CD4-positive, alpha-beta T cell treated with Interleukin-12 subunit alpha and Interleukin-12 subunit beta, for 1 hour (primary cell): Measurements from ENCODE around the gene SLC22A5.
"Not testable (repeated sequence)": the region's sequence is repeated elsewhere in the genome, so short reads cannot be mapped to it uniquely, and the experiment has no call there.

Experiments
- DNase-seq: peaks from one replicate; pipeline ENCODE4 v3.0.0-alpha.2; 2020

SLC22A5 gene

DNA sequence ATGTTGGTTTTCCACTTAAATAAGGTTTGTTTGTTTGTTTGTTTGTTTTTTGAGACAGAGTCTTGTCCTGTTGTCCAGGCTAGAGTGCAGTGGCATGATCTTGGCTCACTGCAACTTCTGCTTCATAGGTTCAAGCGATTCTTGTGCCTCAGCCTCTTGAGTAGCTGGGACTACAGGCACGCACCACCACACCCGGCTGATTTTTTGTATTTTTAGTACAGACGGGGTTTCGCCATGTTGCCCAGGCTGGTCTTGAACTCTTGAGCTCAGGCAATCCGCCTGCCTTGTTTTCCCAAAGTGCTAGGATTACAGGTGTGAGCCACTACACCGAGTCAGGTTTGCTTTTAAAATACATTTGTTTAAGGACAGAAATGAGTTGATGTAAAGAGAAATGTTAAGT is 46.0 kb downstream of the SLC22A5 start:
- not testable (repeated sequence) for DNase-seq

- no peak for DNase-seq
Observed at GRCh38 chr5:132416306-132417009, 46.9 kb downstream of the SLC22A5 start.

DNA sequence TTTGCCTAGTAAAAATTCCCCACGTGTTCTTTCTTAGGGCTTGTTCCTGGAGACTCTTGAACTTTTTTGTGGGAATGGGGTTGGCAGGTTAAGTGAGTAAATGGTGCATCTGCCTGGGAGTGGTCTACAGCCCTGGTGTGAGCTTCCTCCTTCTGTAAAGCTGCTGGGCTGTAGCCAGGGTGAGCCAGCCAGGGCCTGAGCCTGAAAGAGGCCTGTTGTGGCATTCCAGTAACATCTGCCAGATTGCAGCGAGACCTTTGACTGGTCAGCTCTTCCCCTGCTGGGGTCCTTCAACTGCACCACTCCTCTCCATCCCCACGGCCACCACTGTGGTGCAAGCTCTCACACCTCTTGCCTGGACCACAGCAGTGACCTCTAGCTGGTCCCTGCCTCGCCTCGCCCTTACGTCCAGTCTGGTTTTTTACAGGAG is 47.5 kb downstream of the SLC22A5 start:
- DNase-seq: no peak

DNA sequence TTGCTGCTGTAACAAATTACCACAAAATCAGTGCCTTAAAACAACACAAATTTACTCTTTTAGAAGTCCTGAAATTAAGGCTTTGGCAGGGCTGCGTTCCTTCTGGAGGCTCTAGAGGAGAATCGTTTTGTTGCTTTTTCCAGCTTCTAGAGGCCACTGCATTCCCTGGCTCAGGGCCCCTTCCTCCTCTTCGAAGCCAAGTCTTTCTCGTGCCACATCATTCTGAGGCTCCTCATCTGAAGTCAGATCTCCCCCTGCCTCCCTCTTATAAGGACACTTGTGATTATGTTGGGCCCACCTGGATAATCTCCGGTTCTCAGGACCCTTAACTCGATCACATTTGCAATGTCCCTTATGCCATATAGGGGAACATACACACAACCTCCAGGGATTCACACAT is 48.0 kb downstream of the SLC22A5 start:
- no peak for DNase-seq

DNA sequence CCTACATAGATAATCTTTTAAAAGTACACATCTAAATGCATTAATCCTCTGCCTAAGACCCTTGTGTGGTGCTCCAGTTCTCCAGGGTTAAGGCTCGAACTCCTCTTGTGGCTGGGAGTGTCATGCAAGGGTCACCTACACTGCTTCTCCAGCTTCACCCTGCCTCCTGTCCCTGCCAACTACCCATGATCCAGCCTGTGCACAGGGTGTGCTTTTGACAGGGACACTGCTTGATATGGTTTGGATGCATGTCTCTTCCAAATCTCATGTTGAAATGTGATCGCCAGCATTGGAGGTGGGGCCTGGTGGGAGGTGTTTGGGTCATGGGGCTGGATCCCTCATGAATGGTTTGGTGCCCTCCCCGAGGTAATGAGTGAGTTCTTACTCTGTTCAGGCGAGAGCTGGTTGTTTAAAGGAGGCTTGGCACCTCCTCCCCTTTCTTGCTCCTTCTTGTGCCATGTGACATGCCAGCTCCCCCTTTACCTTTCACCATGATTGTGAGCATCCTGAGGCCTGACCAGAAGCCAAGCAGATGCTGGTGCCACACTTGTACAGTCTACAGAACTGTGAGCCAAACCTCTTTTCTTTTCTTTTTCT is 48.5 kb downstream of the SLC22A5 start:
- DNase-seq: no peak

DNA sequence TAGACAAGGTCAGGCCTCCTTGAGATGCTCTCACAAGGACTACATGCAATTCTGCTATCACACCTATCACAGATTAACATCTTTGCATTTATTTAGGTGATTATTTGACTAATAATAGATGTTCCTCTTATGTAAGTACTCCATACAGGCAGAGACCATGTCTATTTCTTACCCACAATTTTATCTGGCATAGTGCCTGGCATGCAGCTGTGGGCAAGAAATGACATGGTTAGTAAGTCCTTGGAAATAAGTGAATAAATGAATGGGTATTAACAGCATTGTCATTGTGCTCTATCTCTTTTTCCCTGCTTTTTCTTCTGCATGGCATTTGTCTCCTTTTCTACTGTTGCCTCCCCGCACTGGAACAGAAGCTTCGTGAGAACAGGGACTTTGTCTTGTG is 49.4 kb downstream of the SLC22A5 start:
- DNase-seq: no peak

GRCh38 chr5:132419502-132420468 is 50.3 kb downstream of the SLC22A5 start:
- peak; percentile 74 for DNase-seq

GRCh38 chr5:132420706-132421272 is 51.3 kb downstream of the SLC22A5 start:
- peak; percentile 55 for DNase-seq

GRCh38 chr5:132421462-132421861 is 52.0 kb downstream of the SLC22A5 start:
- no peak for DNase-seq

DNA sequence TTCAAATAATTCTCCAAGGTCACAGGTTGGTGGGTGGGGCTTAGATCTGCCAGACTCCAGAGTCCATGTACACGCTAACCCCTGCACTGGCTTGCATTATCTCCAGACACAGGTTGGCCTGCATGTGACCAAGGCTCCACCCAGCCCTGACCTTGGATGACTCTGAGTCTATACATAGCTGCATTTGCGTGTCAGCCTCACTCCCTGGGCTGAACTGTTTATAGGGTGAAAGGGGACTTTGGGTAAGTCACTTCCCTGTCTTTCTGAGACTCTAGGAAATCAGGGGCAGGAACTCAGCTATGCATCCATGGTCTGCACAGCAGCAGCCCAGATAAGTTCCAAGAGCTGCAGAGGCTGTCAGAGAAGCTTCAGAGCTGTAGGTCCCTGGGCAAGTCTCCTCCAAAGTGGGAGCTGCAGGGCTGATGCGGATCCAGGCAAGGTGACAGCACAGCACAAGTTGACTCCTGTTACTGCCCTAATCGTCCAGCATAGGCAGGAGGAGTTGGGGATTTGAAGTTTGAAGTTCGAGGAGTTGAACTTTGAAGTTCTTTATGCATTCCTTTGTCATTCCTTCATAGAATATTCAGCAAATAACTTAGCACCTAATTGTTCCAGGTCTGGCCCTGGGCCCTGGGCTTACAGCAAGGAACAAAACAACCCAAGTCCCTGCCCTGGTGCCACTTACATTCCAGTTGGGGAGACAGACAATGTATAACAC is 53.4 kb downstream of the SLC22A5 start:
- DNase-seq: no peak

DNA sequence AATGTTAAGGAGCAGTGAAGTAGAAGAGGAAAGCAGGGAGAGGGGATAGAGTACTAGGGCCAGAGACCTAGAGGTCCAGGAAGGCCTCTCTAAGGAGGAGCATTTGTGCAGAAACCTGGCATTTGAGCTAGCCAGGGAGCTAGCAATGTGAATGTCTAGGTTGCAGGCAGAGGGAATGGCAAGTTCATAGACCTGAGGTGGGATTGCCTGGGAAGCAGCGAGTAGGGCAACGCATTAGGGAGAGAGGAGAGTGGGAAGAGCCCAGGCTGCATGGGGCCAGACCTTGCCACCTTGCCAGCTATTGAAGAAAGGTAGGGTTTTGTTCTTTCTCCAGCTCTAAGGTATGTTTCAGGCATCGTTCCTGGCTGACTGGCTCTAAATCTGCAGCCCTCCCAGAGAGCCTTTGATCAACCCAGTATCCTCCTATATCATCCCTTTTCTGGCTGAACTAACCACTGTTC is 54.0 kb downstream of the SLC22A5 start:
- no peak for DNase-seq

DNA sequence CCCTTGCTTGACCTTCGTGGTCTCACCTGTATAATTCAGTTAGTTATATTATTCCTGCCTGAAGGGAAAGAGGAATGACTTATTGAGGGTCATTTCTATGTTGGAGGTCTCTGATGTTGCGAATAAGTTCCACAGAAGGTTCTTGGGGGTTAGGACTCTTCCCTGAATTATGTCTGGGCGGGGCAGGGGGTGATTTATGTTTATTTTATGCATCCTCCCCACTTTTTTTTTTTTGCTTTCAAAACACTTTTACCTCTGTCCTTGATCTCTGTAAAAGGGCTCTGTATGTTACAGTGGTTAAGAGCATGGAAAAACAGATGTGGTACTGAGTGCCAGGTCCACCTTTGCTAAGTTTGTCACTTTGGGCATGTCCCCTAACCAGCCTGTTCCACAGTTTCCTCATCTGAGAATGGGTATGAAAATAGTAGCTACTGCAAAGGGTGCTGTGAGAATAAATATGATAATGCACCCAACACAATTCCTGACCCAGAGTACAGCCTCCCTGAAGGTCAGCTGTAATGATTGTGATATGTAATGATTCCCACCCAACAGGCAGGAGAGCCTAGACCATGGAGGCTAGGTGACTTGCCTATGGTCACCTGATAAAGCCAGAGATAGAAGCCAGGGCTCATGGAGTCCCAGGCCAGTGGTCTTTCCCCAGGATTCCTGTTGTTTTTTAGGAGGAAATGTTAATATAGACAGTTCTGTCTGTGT is 54.8 kb downstream of the SLC22A5 start:
- DNase-seq: no peak

DNA sequence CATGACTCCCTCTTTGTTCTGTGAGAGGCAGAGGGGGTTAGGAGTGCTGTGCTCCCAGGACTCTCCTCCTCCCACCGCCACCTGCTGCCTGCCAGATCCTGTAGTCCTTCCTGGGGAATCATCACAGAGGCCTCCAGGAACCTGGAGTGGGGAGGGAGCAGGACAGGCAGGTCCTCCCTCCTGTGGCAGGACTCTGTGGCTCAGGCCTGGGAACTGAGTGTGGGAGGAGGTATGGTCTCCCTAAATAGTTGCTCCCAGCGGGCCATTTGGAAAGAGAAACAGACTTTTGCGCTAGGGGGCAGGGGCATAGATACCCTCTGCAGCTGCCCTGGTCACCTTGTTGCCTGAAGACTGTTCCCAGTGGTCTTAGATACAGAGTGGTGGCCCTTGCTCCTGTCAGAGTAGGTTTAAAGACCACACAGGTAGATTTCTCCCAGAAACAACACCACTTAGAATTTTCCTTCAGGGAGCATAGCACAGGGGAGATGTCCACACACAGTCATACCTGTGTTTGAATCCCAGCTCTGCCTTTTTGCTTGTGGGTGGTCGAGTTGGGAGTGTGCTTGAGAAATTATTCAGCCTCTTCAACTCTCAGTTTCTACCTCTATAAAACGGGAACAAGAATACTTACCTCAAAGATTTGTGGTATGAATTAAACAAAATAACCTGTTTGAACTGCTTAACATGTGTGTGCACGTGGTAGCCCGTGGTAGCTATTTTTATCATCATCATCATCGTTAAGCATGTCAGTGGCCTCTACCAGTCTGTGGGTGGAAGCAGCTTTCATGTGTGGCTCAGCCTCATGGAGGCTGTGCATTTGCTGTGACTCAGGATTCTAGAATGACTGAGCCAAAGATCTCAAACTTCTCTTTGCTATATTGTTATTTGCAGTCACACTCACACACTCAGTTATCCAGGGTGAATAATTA is 55.8 kb downstream of the SLC22A5 start:
- DNase-seq: peak; percentile 81

DNA sequence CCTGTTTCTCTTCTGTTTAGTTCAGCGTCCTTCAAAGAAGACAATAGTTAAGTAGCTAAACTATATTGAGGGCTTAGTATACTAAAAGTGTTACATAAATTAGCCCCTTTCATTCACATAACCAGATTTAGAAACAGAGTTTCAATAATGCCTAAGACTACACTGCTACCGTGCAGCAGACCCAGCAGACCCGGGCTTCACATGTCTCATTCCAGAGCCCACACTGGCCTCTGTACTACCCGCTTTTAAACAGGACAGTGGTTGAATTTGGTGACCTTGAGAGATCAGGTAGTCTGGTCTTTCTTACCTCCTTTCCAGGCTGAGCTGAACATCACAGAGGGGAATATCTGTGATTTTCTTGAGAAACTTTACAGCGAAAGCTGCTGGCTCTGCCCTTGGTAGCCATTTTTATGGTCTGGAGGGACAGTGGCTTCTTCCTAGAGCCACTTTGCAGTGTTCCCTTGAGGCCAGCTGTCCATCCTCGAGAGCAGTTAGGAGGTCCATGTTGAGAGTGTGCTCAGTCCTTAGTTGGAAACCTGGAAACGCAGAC is 56.5 kb downstream of the SLC22A5 start:
- no peak for DNase-seq

GRCh38 chr5:132426525-132427138 is 57.1 kb downstream of the SLC22A5 start:
- peak; percentile 69 for DNase-seq

DNA sequence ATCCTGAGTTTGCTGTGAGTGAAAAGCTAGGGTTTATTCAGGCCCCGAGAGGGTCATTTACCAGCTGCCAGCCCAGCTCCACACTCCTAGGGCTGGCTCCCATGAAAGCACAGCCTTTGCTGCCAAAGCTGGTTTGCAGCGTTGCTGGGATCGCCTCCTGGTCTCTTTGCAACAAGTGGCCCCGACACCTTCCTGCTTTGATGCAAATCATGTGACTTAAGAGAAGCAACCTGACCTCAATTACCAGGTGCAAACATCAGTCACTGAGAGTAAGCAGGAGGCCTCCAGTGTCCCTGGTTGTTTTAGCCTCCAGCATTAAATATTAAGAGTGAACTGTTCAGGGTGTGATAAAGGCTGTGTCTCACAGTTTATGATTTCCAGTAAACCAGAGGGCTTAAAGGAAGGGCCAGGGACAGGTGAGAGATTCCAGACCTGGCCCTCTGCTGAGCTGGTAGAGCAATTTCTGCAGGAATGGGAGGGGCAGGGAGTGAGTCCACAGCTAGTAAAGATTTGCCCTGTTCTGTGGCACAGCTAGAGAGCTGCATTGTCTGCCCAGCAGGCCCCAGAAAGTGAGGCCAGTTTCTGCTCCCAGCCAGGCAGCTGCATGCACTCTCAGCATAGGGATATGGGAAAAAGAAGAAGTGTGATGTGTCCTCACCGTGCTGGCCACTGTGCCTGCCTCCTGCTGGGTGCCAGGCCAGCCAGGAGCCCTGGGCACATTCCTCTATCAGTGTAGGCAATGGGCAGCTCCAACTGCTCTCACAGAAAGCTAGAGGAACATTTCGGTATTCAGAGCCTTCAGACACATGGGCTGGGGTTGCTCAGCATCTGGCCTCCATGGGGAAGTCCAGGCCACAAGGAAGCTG is 58.0 kb downstream of the SLC22A5 start:
- peak; percentile 74 for DNase-seq

- DNase-seq: no peak
Observed at GRCh38 chr5:132428147-132428482, 58.6 kb downstream of the SLC22A5 start.

GRCh38 chr5:132428484-132429462 is 59.3 kb downstream of the SLC22A5 start:
- DNase-seq: no peak
